ENCODE data around the gene INPP5D.

- TF ChIP-seq EZH2phosphoT487 (IDR thresholded peaks at IDR 0.05; ENCODE audit: borderline replicate concordance, low read length) (no peak), CTCF (IDR thresholded peaks at IDR 0.05; ENCODE audit: low read depth, low read length, poor library complexity, severe bottlenecking) (no peak)
Measured at GRCh38 chr2:233161730-233162129, 101.6 kb downstream of the INPP5D start.

All from DOHH2 (cell line).